Vagina (tissue), 2 donors: Measurements from ENCODE around the gene FOXF1.

Source experiments
- CTCF ChIP-seq, 3 experiments: fragments of 450-650 bp in 2 of 3; fragments of 200-600 bp in 1 of 3; sonication (generic) in 1 of 3; IDR thresholded peaks; one replicate each; pipeline ENCODE4 v1.5.1; 2017 to 2019; ENCODE audit warnings: antibody characterized with exemption in 3 of 3, mild to moderate bottlenecking in 2 of 3, moderate library complexity in 2 of 3
- POLR2A ChIP-seq, 2 donors: fragments of 450-650 bp; IDR thresholded peaks; one replicate each; pipeline ENCODE4 v1.6.1; 2017; ENCODE audit warnings: antibody characterized with exemption in 2 of 2, mild to moderate bottlenecking in 2 of 2, moderate library complexity in 2 of 2

- TF ChIP-seq CTCF (IDR thresholded peaks at IDR 0.05), result no peak
- no peak for TF ChIP-seq POLR2A (IDR thresholded peaks at IDR 0.05)
Observed at GRCh38 chr16:86504315-86505184, 5.8 kb upstream of the FOXF1 start.
